Vagina (tissue), 2 donors: ENCODE results near the gene RMND5A. TPM values are rescaled to one million over a fixed set of nuclear protein-coding genes. Genes with fewer than 3 reads are reported as not detected.

ENCODE experiments used
- DNase-seq, 2 donors: peaks; one replicate each; pipeline ENCODE4 v3.0.0-alpha.2; 2017; ENCODE audit errors: extremely low spot score in 2 of 2
- H3K27ac ChIP-seq: fragments of 200-600 bp; sonication (generic); one replicate; pipeline ENCODE4 v1.5.1; 2019
- H3K27me3 ChIP-seq: fragments of 200-600 bp; sonication (generic); one replicate; pipeline ENCODE4 v1.5.1; 2019
- H3K36me3 ChIP-seq, 2 donors: fragments of 200-600 bp; sonication (generic); one replicate each; pipeline ENCODE4 v1.5.1; 2017 to 2019
- H3K4me1 ChIP-seq: fragments of 200-600 bp; sonication (generic); one replicate; pipeline ENCODE4 v1.5.1; 2019
- H3K4me3 ChIP-seq, 2 donors: fragments of 200-600 bp; sonication (generic); 1 replicate in 1 of 2; 2 replicates in 1 of 2; pipeline ENCODE4 v1.5.1; 2016 to 2019
- H3K9me3 ChIP-seq: fragments of 200-600 bp; sonication (generic); one replicate; pipeline ENCODE4 v1.5.1; 2019
- POLR2A ChIP-seq, 2 donors: fragments of 450-650 bp; IDR thresholded peaks; one replicate each; pipeline ENCODE4 v1.6.1; 2017; ENCODE audit warnings: antibody characterized with exemption in 2 of 2, mild to moderate bottlenecking in 2 of 2, moderate library complexity in 2 of 2
- POLR2AphosphoS5 ChIP-seq, 2 donors: sonication (generic); formaldehyde crosslinking; IDR thresholded peaks; one replicate each; pipeline ENCODE4 v1.9.0; 2017; ENCODE audit warnings: antibody characterized with exemption in 2 of 2, mild to moderate bottlenecking in 2 of 2, low read depth in 1 of 2; ENCODE audit not compliant: insufficient read depth in 1 of 2
- intact Hi-C: fragments of 100-400 bp; cut with DNase I; formaldehyde crosslinking; loops from one replicate; pipeline ENCODE4 v1.15.1; 2023
- total RNA-seq: library from RNA; depleted of rRNA; stranded (reverse); fragments of >200 nt; gene quantifications from one replicate; pipeline ENCODE4 v1.2.3, GENCODE V29; 2016
- TF ChIP-seq, protein P1 (sequence below), 3 experiments: fragments of 450-650 bp in 2 of 3; fragments of 200-600 bp in 1 of 3; sonication (generic) in 1 of 3; IDR thresholded peaks; one replicate each; pipeline ENCODE4 v1.5.1; 2017 to 2019; ENCODE audit warnings: antibody characterized with exemption in 3 of 3, mild to moderate bottlenecking in 2 of 3, moderate library complexity in 2 of 3

The RMND5A gene
- total RNA-seq, 1 donor from 2014 or later = 37.6 TPM

DNA sequence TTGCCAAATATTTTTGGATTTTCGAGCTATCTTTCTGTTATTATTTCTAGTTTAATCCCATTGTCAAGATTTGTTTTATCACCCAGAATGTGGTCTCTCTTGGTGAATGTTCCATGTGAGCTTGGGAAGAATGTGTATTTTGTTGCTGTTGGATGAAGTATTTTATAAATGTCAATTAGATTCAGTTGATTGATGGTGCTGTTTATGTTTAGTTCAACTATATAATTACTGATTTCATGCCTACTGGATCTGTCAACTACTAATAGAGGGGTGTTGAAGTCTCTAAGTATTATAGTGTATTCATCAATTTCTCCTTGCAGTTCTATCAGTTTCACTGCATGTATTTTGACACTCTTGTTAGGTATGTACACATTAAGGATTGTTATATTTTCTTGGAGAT lies 34.7 kb upstream of the RMND5A start:
- no peak overlapping the region for H3K27ac ChIP-seq

DNA sequence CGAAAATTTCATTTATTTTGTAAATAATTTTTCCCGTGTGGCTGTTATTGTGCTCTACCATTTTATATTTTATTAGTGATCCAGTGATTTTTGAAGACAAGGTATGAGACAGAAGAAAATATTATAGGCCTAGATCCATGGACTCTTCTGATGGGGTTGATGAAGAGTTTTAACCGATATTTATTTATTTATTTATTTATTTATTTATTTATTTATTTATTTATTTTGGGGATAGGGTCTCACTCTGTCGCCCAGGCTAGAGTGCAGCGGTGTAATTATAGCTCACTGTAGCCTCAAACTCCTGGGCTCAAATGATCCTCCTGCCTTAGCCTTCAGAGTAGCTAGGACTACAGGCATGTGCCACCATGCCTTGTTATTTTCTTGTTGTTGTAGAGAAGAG lies 33.6 kb upstream of the RMND5A start:
- H3K36me3 ChIP-seq = no peaks in the 10 kb centered on the region
- intact Hi-C loops = no loop called here
- H3K27ac ChIP-seq = no peak overlapping the region
- TF ChIP-seq POLR2AphosphoS5 (IDR thresholded peaks at IDR 0.05; ENCODE audit: insufficient read depth in 1 of 2, low read depth in 1 of 2) (no peak), POLR2A (IDR thresholded peaks at IDR 0.05) (no peak)
- TF ChIP-seq, protein P1, sequence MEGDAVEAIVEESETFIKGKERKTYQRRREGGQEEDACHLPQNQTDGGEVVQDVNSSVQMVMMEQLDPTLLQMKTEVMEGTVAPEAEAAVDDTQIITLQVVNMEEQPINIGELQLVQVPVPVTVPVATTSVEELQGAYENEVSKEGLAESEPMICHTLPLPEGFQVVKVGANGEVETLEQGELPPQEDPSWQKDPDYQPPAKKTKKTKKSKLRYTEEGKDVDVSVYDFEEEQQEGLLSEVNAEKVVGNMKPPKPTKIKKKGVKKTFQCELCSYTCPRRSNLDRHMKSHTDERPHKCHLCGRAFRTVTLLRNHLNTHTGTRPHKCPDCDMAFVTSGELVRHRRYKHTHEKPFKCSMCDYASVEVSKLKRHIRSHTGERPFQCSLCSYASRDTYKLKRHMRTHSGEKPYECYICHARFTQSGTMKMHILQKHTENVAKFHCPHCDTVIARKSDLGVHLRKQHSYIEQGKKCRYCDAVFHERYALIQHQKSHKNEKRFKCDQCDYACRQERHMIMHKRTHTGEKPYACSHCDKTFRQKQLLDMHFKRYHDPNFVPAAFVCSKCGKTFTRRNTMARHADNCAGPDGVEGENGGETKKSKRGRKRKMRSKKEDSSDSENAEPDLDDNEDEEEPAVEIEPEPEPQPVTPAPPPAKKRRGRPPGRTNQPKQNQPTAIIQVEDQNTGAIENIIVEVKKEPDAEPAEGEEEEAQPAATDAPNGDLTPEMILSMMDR (IDR thresholded peaks at IDR 0.05) = no peak
- no peaks in the 10 kb centered on the region for H3K4me1 ChIP-seq
- DNase-seq = no peak
- H3K9me3 ChIP-seq = no peaks in the 10 kb centered on the region
- H3K4me3 ChIP-seq = no peak overlapping the region
- no peaks in the 10 kb centered on the region for H3K27me3 ChIP-seq

More for the DNA sequence above, 34.7 kb upstream of the RMND5A start:
- intact Hi-C loops = no loop called here
- H3K4me1 ChIP-seq = no peaks in the 10 kb centered on the region
- DNase-seq = no peak
- H3K9me3 ChIP-seq = no peaks in the 10 kb centered on the region
- no peak overlapping the region for H3K4me3 ChIP-seq
- H3K36me3 ChIP-seq = no peaks in the 10 kb centered on the region
- TF ChIP-seq POLR2AphosphoS5 (IDR thresholded peaks at IDR 0.05; ENCODE audit: insufficient read depth in 1 of 2, low read depth in 1 of 2) = no peak
- TF ChIP-seq, protein P1 (IDR thresholded peaks at IDR 0.05) = no peak
- no peak for TF ChIP-seq POLR2A (IDR thresholded peaks at IDR 0.05)
- H3K27me3 ChIP-seq = no peaks in the 10 kb centered on the region

DNA sequence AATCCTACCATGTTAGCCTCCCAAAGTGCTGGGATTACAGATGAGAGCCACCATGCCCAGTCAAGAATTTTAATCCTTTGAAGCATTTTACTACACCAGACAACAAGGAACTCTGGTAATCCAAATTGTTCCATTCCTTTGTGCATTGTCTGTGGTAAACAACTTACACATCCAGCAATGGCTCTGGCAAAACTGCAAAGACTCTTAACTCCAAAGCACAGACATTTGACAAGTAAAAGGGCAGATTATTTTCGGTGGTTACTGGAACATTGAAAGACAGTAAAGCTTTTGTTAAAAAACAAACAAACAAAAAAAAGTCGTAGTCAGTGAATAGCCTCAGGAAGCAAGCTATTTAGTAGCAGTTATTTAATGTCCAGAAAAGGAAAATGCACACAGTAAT lies 33.2 kb upstream of the RMND5A start:
- Histone ChIP-seq H3K27ac (no peak overlapping the region), H3K9me3 (no peaks in the 10 kb centered on the region), H3K36me3 (no peaks in the 10 kb centered on the region), H3K4me3 (no peak overlapping the region), H3K4me1 (no peaks in the 10 kb centered on the region), H3K27me3 (no peaks in the 10 kb centered on the region)
- no peak for DNase-seq
- no peak for TF ChIP-seq POLR2A (IDR thresholded peaks at IDR 0.05)
- TF ChIP-seq, protein P1 (IDR thresholded peaks at IDR 0.05) = no peak
- TF ChIP-seq POLR2AphosphoS5 (IDR thresholded peaks at IDR 0.05; ENCODE audit: insufficient read depth in 1 of 2, low read depth in 1 of 2) = no peak
- intact Hi-C loops = no loop called here

GRCh38 chr2:86695053-86695691 lies 24.9 kb upstream of the RMND5A start:
- H3K36me3 ChIP-seq = no peaks in the 10 kb centered on the region
- TF ChIP-seq, protein P1 (IDR thresholded peaks at IDR 0.05) = no peak
- TF ChIP-seq POLR2AphosphoS5 (IDR thresholded peaks at IDR 0.05; ENCODE audit: insufficient read depth in 1 of 2, low read depth in 1 of 2) (no peak), POLR2A (IDR thresholded peaks at IDR 0.05) (no peak)
- no peak for DNase-seq
- peaks cover 7% of the 10 kb centered on the region for H3K9me3 ChIP-seq
- H3K27me3 ChIP-seq = no peaks in the 10 kb centered on the region
- H3K27ac ChIP-seq = no peak overlapping the region
- no peaks in the 10 kb centered on the region for H3K4me1 ChIP-seq
- intact Hi-C loops = no loop called here
- H3K4me3 ChIP-seq = no peak overlapping the region

- TF ChIP-seq POLR2A (IDR thresholded peaks at IDR 0.05) (no peak), POLR2AphosphoS5 (IDR thresholded peaks at IDR 0.05; ENCODE audit: insufficient read depth in 1 of 2, low read depth in 1 of 2) (no peak)
- TF ChIP-seq, protein P1 (IDR thresholded peaks at IDR 0.05) = no peak
- Histone ChIP-seq H3K4me3 (no peak overlapping the region), H3K4me1 (no peaks in the 10 kb centered on the region), H3K27me3 (no peaks in the 10 kb centered on the region), H3K27ac (no peak overlapping the region), H3K36me3 (no peaks in the 10 kb centered on the region), H3K9me3 (peaks cover 7% of the 10 kb centered on the region)
- no peak for DNase-seq
- intact Hi-C loops = no loop called here
Measured at GRCh38 chr2:86697551-86698104, 22.5 kb upstream of the RMND5A start.
